Prostate gland (tissue), 2 donors: ENCODE results near the gene WDTC1. TPM values are rescaled to one million over a fixed set of nuclear protein-coding genes. Genes with fewer than 3 reads are reported as not detected.

Experiments used
- DNase-seq: peaks from one replicate; pipeline ENCODE4 v3.0.0-alpha.2; 2019; ENCODE audit warnings: low spot score
- H3K27ac ChIP-seq, 2 donors: fragments of 200-600 bp; sonication (generic); 2 replicates each; pipeline ENCODE4 v1.5.1; 2017 to 2019
- H3K27me3 ChIP-seq: fragments of 200-600 bp; sonication (generic); replicated peaks from 2 replicates; pipeline ENCODE4 v1.5.1; 2019; ENCODE audit not compliant: insufficient read depth
- H3K36me3 ChIP-seq, 2 donors: fragments of 200-600 bp; sonication (generic); 1 replicate in 1 of 2; 2 replicates in 1 of 2; pipeline versions ENCODE4 v1.5.1 to v1.8.1; 2017 to 2019
- H3K4me1 ChIP-seq: fragments of 200-600 bp; sonication (generic); replicated peaks from 2 replicates; pipeline ENCODE4 v1.5.1; 2019
- H3K4me3 ChIP-seq, 2 donors: fragments of 200-600 bp; sonication (generic); 2 replicates each; pipeline ENCODE4 v1.5.1; 2017 to 2019
- H3K9me3 ChIP-seq: fragments of 200-600 bp; sonication (generic); 2 replicates; pipeline ENCODE4 v1.5.1; 2017
- POLR2A ChIP-seq: fragments of 450-650 bp; IDR thresholded peaks from one replicate; pipeline ENCODE4 v1.6.1; 2016; ENCODE audit warnings: antibody characterized with exemption, mild to moderate bottlenecking
- POLR2AphosphoS5 ChIP-seq: sonication (generic); formaldehyde crosslinking; IDR thresholded peaks from one replicate; pipeline ENCODE4 v1.6.1; 2017; ENCODE audit warnings: antibody characterized with exemption
- WGBS: methylation state at CpG from one replicate; pipeline ENCODE4 v1.1.5; 2018; 5-methylcytosine and 5-hydroxymethylcytosine counted together
- intact Hi-C: fragments of 100-400 bp; cut with DNase I; formaldehyde crosslinking; loops from one replicate; pipeline ENCODE4 v1.14.2; 2022
- total RNA-seq, 2 donors: library from RNA; depleted of rRNA; stranded (reverse); fragments of >200 nt; gene quantifications; one replicate each; pipeline ENCODE4 v1.1.0, GENCODE V29; 2016
- TF ChIP-seq, protein P1 (sequence below), 4 experiments: fragments of 200-600 bp in 2 of 4; fragments of 450-650 bp in 2 of 4; sonication (generic) in 2 of 4; IDR thresholded peaks; 1 replicate in 3 of 4; 2 replicates in 1 of 4; pipeline ENCODE4 v1.5.1; 2016 to 2019; ENCODE audit warnings: antibody characterized with exemption in 4 of 4, mild to moderate bottlenecking in 2 of 4, moderate library complexity in 2 of 4

Gene WDTC1
- total RNA-seq, 2 donors from 2014 or later: 45.1 to 56.1 TPM

DNA sequence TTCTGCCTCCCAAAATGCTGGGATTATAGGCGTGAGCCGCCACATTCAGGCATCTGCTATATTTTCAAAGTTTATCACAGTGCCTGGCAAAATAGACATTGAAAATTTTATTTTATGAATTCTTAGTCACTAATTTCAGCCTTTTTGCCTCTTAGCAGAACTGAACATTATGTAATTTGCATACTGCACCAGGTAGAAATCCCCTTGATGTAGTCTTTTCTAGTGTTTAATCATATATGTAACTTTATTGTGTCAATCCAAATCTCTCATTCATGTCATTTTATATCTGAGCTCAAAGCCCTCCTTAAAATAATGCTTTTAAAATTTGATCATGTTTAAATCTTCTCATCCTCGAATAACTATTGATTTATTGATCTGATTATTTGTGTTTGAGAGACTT lies 19.2 kb downstream of the WDTC1 start:
- TF ChIP-seq, protein P1, sequence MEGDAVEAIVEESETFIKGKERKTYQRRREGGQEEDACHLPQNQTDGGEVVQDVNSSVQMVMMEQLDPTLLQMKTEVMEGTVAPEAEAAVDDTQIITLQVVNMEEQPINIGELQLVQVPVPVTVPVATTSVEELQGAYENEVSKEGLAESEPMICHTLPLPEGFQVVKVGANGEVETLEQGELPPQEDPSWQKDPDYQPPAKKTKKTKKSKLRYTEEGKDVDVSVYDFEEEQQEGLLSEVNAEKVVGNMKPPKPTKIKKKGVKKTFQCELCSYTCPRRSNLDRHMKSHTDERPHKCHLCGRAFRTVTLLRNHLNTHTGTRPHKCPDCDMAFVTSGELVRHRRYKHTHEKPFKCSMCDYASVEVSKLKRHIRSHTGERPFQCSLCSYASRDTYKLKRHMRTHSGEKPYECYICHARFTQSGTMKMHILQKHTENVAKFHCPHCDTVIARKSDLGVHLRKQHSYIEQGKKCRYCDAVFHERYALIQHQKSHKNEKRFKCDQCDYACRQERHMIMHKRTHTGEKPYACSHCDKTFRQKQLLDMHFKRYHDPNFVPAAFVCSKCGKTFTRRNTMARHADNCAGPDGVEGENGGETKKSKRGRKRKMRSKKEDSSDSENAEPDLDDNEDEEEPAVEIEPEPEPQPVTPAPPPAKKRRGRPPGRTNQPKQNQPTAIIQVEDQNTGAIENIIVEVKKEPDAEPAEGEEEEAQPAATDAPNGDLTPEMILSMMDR (IDR thresholded peaks at IDR 0.05): no peak
- TF ChIP-seq POLR2A: no peak
- TF ChIP-seq POLR2AphosphoS5: no peak
- no peaks in the 10 kb centered on the region for H3K9me3 ChIP-seq
- no peaks in the 10 kb centered on the region for H3K27me3 ChIP-seq
- H3K4me3 ChIP-seq: no peak overlapping the region
- intact Hi-C loops: no loop called here
- no peaks in the 10 kb centered on the region for H3K4me1 ChIP-seq
- DNase-seq: no peak
- 85% methylated on average over 3 of the region's 3 CpGs for WGBS
- H3K27ac ChIP-seq: no peak overlapping the region
- H3K36me3 ChIP-seq: no peaks in the 10 kb centered on the region

DNA sequence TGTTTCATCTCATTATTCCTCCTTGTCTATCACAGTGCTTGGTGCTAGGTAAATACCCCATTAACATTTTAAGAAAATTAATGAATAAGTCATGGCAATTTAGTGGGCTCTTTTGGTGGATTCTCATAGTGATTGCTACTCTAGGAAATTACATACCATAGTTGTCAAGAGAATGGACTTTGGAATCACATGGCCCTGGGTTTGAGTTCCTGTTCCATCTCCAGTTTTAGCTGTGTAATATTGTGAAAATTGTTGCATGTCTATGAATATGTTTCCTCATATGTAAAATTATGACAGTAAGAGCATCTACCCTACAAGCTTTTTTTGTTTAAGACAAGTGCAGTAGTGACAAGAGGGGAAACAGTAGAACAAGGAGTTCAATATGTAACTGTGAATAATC lies 20.7 kb downstream of the WDTC1 start:
- H3K4me1 ChIP-seq: no peaks in the 10 kb centered on the region
- H3K4me3 ChIP-seq: no peak overlapping the region
- intact Hi-C loops: no loop called here
- H3K27ac ChIP-seq: no peak overlapping the region
- DNase-seq: no peak
- no peaks in the 10 kb centered on the region for H3K27me3 ChIP-seq
- no peak for TF ChIP-seq POLR2AphosphoS5
- no peak for TF ChIP-seq POLR2A
- TF ChIP-seq, protein P1 (IDR thresholded peaks at IDR 0.05): no peak
- H3K9me3 ChIP-seq: no peaks in the 10 kb centered on the region
- H3K36me3 ChIP-seq: no peaks in the 10 kb centered on the region

DNA sequence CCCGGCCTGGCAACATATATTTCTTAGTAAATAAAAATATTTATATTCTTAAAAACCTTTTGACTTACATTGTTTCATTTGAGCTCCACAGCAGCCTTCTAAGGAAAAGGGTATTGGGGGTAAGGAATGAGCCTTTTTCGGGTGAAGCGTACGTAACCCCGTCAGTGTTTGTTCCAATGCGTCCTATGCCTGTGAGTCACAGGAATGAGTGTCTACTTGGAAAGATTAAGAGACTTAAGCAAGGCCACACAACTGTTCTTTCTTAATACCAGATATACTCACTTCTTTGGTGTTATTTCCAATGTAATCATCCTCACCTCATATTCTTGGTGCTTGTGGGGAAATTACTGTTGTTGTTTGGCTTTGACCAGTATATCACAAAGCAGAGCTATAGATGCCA lies 22.7 kb downstream of the WDTC1 start:
- DNase-seq: no peak
- H3K27ac ChIP-seq: no peak overlapping the region
- H3K4me1 ChIP-seq: no peaks in the 10 kb centered on the region
- intact Hi-C loops: no loop called here
- no peak overlapping the region for H3K4me3 ChIP-seq
- 96% methylated on average over 6 of the region's 6 CpGs for WGBS
- no peak for TF ChIP-seq POLR2AphosphoS5
- TF ChIP-seq POLR2A: no peak
- TF ChIP-seq, protein P1 (IDR thresholded peaks at IDR 0.05): no peak
- no peaks in the 10 kb centered on the region for H3K9me3 ChIP-seq
- H3K36me3 ChIP-seq: no peaks in the 10 kb centered on the region
- H3K27me3 ChIP-seq: no peaks in the 10 kb centered on the region

DNA sequence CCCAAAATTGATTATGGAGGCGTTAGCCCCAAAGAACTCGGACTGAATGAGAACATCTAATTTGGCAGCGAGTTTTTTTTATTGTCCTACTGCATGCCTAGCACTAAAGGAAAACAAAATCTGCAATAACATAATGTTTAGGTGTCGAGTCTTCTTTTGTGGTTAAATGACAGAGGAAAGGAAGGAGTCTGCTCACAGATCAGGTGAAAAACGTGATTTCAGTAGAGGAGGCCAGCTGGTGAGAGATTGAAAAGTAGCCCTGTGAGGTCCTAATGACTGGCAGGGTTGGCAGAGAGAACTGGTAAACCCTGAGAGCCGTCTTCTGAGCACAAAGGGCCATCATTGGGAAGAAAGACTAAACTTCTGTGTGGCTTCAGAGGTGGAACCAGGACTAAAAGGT lies 24.2 kb downstream of the WDTC1 start:
- WGBS: 63% methylated on average over 6 of the region's 6 CpGs

DNA sequence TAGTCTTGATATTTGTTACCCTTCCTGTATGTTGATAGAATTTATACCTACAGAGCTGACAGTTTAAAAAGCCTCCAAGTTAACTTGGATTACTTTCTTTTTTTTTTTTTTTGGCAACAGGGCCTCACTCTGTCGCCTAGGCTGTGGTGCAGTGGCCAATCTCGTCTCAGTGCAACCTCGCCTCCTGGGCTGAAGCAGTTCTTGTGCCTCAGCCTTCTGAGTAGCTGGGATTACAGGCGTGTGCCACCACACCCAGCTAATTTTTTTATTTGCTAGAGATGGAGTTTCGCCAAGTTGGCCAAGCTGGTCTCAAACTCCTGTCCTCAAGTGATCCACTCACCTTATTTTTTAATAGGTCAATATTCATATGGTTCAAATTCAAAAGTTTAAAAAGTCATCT lies 32.7 kb downstream of the WDTC1 start:
- intact Hi-C loops: no loop called here

More for the DNA sequence above, 24.2 kb downstream of the WDTC1 start:
- Histone ChIP-seq H3K36me3 (no peaks in the 10 kb centered on the region), H3K4me3 (no peak overlapping the region), H3K27ac (no peak overlapping the region), H3K9me3 (no peaks in the 10 kb centered on the region), H3K4me1 (no peaks in the 10 kb centered on the region), H3K27me3 (no peaks in the 10 kb centered on the region)
- intact Hi-C loops: no loop called here
- TF ChIP-seq, protein P1 (IDR thresholded peaks at IDR 0.05): no peak
- TF ChIP-seq POLR2A: no peak
- TF ChIP-seq POLR2AphosphoS5: no peak
- no peak for DNase-seq

More for the DNA sequence above, 32.7 kb downstream of the WDTC1 start:
- Histone ChIP-seq H3K27me3 (no peaks in the 10 kb centered on the region), H3K4me1 (no peaks in the 10 kb centered on the region), H3K9me3 (no peaks in the 10 kb centered on the region), H3K4me3 (no peak overlapping the region), H3K27ac (no peak overlapping the region), H3K36me3 (peaks cover 0 to 5% of the 10 kb centered on the region in 2 donors)
- 64% methylated on average over 5 of the region's 5 CpGs for WGBS
- DNase-seq: no peak
- no peak for TF ChIP-seq POLR2A
- no peak for TF ChIP-seq POLR2AphosphoS5
- TF ChIP-seq, protein P1 (IDR thresholded peaks at IDR 0.05): no peak
